BLaER1 treated with 17β-estradiol and CSF1 and Interleukin-3, amounts not matched to agents 10 nM and 100 nM (cell line): ENCODE results near the gene POLR3E.

Experiments
- H3K27ac ChIP-seq, 11 experiments: shearing (Covaris generic); formaldehyde crosslinking; 2 replicates each; pipeline ENCODE4 v1.8.1; 2022
- H3K27me3 ChIP-seq, 11 experiments: shearing (Covaris generic); formaldehyde crosslinking; 2 replicates each; pipeline ENCODE4 v1.8.1; 2022
- H3K36me3 ChIP-seq, 11 experiments: shearing (Covaris generic); formaldehyde crosslinking; 2 replicates each; pipeline ENCODE4 v1.8.1; 2022
- H3K4me1 ChIP-seq, 10 experiments: shearing (Covaris generic); formaldehyde crosslinking; 2 replicates each; pipeline ENCODE4 v1.8.1; 2022
- H3K4me2 ChIP-seq, 11 experiments: shearing (Covaris generic); formaldehyde crosslinking; 2 replicates each; pipeline ENCODE4 v1.8.1; 2022
- H3K4me3 ChIP-seq, 10 experiments: shearing (Covaris generic); formaldehyde crosslinking; 2 replicates each; pipeline ENCODE4 v1.8.1; 2022
- H3K9ac ChIP-seq, 11 experiments: shearing (Covaris generic); formaldehyde crosslinking; 2 replicates each; pipeline ENCODE4 v1.8.1; 2022
- H3K9me3 ChIP-seq, 11 experiments: shearing (Covaris generic); formaldehyde crosslinking; replicated peaks in 1 of 11; 2 replicates each; pipeline ENCODE4 v1.8.1; 2022
- H4K20me1 ChIP-seq, 11 experiments: shearing (Covaris generic); formaldehyde crosslinking; 2 replicates each; pipeline ENCODE4 v1.8.1; 2022
- Cebpa-rat ChIP-seq, 11 experiments: shearing (Covaris generic); IDR thresholded peaks; 2 replicates each; pipeline ENCODE4 v1.8.1; 2022

Gene POLR3E

GRCh38 chr16:22320572-22321339 lies 23.5 kb downstream of the POLR3E start:
- Histone ChIP-seq H3K4me1 (no peaks in the 10 kb centered on the region), H3K4me3 (no peak overlapping the region), H3K9ac (no peak overlapping the region), H4K20me1 (peaks cover 0 to 96% (median 64%) of the 10 kb centered on the region in 11 experiments; a peak in 21 of 22 replicates), H3K9me3 (no peaks in the 10 kb centered on the region), H3K27ac (no peak overlapping the region), H3K27me3 (no peaks in the 10 kb centered on the region), H3K4me2 (no peak overlapping the region), H3K36me3 (peaks cover 92 to 100% (median 100%) of the 10 kb centered on the region in 11 experiments)
- TF ChIP-seq Cebpa-rat (IDR thresholded peaks at IDR 0.05), result no peak

GRCh38 chr16:22321340-22322001 lies 24.3 kb downstream of the POLR3E start:
- Histone ChIP-seq H4K20me1 (peaks cover 0 to 93% (median 66%) of the 10 kb centered on the region in 11 experiments; a peak in 21 of 22 replicates), H3K27me3 (no peaks in the 10 kb centered on the region), H3K4me3 (no peak overlapping the region), H3K9me3 (no peaks in the 10 kb centered on the region), H3K36me3 (peaks cover 90 to 100% (median 99%) of the 10 kb centered on the region in 11 experiments), H3K4me2 (no peak overlapping the region), H3K27ac (no peak overlapping the region), H3K4me1 (no peaks in the 10 kb centered on the region), H3K9ac (no peak overlapping the region)
- no peak for TF ChIP-seq Cebpa-rat (IDR thresholded peaks at IDR 0.05)

- no peak overlapping the region for H3K9ac ChIP-seq
- H3K9me3 ChIP-seq, result no peaks in the 10 kb centered on the region
- H3K4me3 ChIP-seq, result no peak overlapping the region
- H3K36me3 ChIP-seq, result peaks cover 90 to 100% (median 99%) of the 10 kb centered on the region in 11 experiments
- peaks cover 0 to 94% (median 71%) of the 10 kb centered on the region in 11 experiments; a peak in 21 of 22 replicates for H4K20me1 ChIP-seq
- H3K27ac ChIP-seq, result no peak overlapping the region
- no peaks in the 10 kb centered on the region for H3K27me3 ChIP-seq
- H3K4me1 ChIP-seq, result no peaks in the 10 kb centered on the region; a peak in 1 of 20 replicates
- no peak overlapping the region for H3K4me2 ChIP-seq
- TF ChIP-seq Cebpa-rat (IDR thresholded peaks at IDR 0.05), result no peak
Observed at GRCh38 chr16:22322021-22322471, 24.8 kb downstream of the POLR3E start.

- no peaks in the 10 kb centered on the region; a peak in 1 of 20 replicates for H3K4me1 ChIP-seq
- TF ChIP-seq Cebpa-rat (IDR thresholded peaks at IDR 0.05), result no peak
- no peak overlapping the region for H3K4me2 ChIP-seq
- no peak overlapping the region for H3K9ac ChIP-seq
- no peaks in the 10 kb centered on the region for H3K27me3 ChIP-seq
- H3K4me3 ChIP-seq, result no peak overlapping the region
- no peak overlapping the region for H3K27ac ChIP-seq
- H4K20me1 ChIP-seq, result peaks cover 0 to 94% (median 73%) of the 10 kb centered on the region in 11 experiments; a peak in 21 of 22 replicates
- peaks cover 90 to 100% (median 99%) of the 10 kb centered on the region in 11 experiments for H3K36me3 ChIP-seq
- no peaks in the 10 kb centered on the region for H3K9me3 ChIP-seq
Observed at GRCh38 chr16:22322741-22323140, 25.5 kb downstream of the POLR3E start.

GRCh38 chr16:22323173-22323958 lies 26.2 kb downstream of the POLR3E start:
- TF ChIP-seq Cebpa-rat (IDR thresholded peaks at IDR 0.05), result no peak
- H3K27me3 ChIP-seq, result no peaks in the 10 kb centered on the region
- H3K4me3 ChIP-seq, result no peak overlapping the region
- H3K36me3 ChIP-seq, result peaks cover 90 to 100% (median 99%) of the 10 kb centered on the region in 11 experiments
- H3K9ac ChIP-seq, result no peak overlapping the region
- H4K20me1 ChIP-seq, result peaks cover 0 to 94% (median 77%) of the 10 kb centered on the region in 11 experiments; a peak in 21 of 22 replicates
- no peaks in the 10 kb centered on the region; a peak in 1 of 20 replicates for H3K4me1 ChIP-seq
- no peaks in the 10 kb centered on the region for H3K9me3 ChIP-seq
- no peak overlapping the region for H3K4me2 ChIP-seq
- H3K27ac ChIP-seq, result no peak overlapping the region

GRCh38 chr16:22323959-22324786 lies 27.0 kb downstream of the POLR3E start:
- H3K4me1 ChIP-seq, result no peaks in the 10 kb centered on the region; a peak in 1 of 20 replicates
- H3K9ac ChIP-seq, result no peak overlapping the region
- peaks cover 90 to 100% (median 99%) of the 10 kb centered on the region in 11 experiments for H3K36me3 ChIP-seq
- no peaks in the 10 kb centered on the region for H3K9me3 ChIP-seq
- peaks cover 0 to 94% (median 73%) of the 10 kb centered on the region in 11 experiments; a peak in 21 of 22 replicates for H4K20me1 ChIP-seq
- H3K4me3 ChIP-seq, result no peak overlapping the region
- no peak overlapping the region for H3K27ac ChIP-seq
- no peaks in the 10 kb centered on the region for H3K27me3 ChIP-seq
- no peak for TF ChIP-seq Cebpa-rat (IDR thresholded peaks at IDR 0.05)
- H3K4me2 ChIP-seq, result no peak overlapping the region

GRCh38 chr16:22324787-22325597 lies 27.8 kb downstream of the POLR3E start:
- Histone ChIP-seq H3K9ac (no peak overlapping the region), H3K9me3 (no peaks in the 10 kb centered on the region), H3K27ac (no peak overlapping the region), H3K4me1 (peaks cover 0 to 7% (median 1%) of the 10 kb centered on the region in 10 experiments; a peak in 10 of 20 replicates), H4K20me1 (peaks cover 0 to 98% (median 76%) of the 10 kb centered on the region in 11 experiments; a peak in 21 of 22 replicates), H3K27me3 (no peaks in the 10 kb centered on the region), H3K36me3 (peaks cover 90 to 100% (median 99%) of the 10 kb centered on the region in 11 experiments), H3K4me2 (no peak overlapping the region), H3K4me3 (no peak overlapping the region)
- TF ChIP-seq Cebpa-rat (IDR thresholded peaks at IDR 0.05), result no peak
